Body of pancreas (tissue), 4 donors: ENCODE data around the gene NMT1.
A peak's percentile ranks its signal among the peaks of the same experiment; 100 is the strongest.

Experiments used
- POLR2A ChIP-seq, 3 donors: fragments of 450-650 bp; IDR thresholded peaks; one replicate each; pipeline ENCODE4 v1.6.1; 2016; ENCODE audit warnings: antibody characterized with exemption in 3 of 3, mild to moderate bottlenecking in 2 of 3
- TF ChIP-seq, protein P1 (sequence below), 7 experiments: fragments of 450-650 bp in 4 of 7; fragments of 200-600 bp in 3 of 7; sonication (generic) in 3 of 7; IDR thresholded peaks; one replicate each; pipeline ENCODE4 v1.5.1; 2016 to 2019; ENCODE audit warnings: antibody characterized with exemption in 7 of 7

GRCh38 chr17:45098869-45099616 is 37.9 kb downstream of the NMT1 start:
- TF ChIP-seq, protein P1, sequence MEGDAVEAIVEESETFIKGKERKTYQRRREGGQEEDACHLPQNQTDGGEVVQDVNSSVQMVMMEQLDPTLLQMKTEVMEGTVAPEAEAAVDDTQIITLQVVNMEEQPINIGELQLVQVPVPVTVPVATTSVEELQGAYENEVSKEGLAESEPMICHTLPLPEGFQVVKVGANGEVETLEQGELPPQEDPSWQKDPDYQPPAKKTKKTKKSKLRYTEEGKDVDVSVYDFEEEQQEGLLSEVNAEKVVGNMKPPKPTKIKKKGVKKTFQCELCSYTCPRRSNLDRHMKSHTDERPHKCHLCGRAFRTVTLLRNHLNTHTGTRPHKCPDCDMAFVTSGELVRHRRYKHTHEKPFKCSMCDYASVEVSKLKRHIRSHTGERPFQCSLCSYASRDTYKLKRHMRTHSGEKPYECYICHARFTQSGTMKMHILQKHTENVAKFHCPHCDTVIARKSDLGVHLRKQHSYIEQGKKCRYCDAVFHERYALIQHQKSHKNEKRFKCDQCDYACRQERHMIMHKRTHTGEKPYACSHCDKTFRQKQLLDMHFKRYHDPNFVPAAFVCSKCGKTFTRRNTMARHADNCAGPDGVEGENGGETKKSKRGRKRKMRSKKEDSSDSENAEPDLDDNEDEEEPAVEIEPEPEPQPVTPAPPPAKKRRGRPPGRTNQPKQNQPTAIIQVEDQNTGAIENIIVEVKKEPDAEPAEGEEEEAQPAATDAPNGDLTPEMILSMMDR (IDR thresholded peaks at IDR 0.05), result peak; percentile 67 to 87 (median 81)
- no peak for TF ChIP-seq POLR2A (IDR thresholded peaks at IDR 0.05)
